H1 (cell line): ENCODE data around the gene MLPH. TPM values are rescaled to one million over a fixed set of nuclear protein-coding genes. Genes with fewer than 3 reads are reported as not detected.

Experiments
- polyA plus RNA-seq, 7 experiments: library from polyadenylated mRNA; depleted of rRNA in 3 of 7; stranded (reverse) in 5 of 7; unstranded in 2 of 7; fragments of >200 nt in 5 of 7; fragments of 200-250 nt in 2 of 7; gene quantifications; 1 replicate in 5 of 7; 2 replicates in 1 of 7; 4 replicates in 1 of 7; pipeline versions ENCODE4 v1.2.1 to v1.2.3, GENCODE V29; 2011 to 2013; ENCODE audit warnings: missing spikeins in 2 of 7, mixed read lengths in 2 of 7
- total RNA-seq: library from RNA; stranded (reverse); fragmentation: NEBNext Ultra II Directional; extraction: Animal tissue kit (Norgen Biotek cat#: 25700); gene quantifications from 2 replicates; pipeline ENCODE4 v1.2.1, GENCODE V29; 2021
- TF ChIP-seq, protein P1 (sequence below): IDR thresholded peaks from 2 replicates; pipeline ENCODE4 v1.6.1; 2012; ENCODE audit warnings: inconsistent platforms

The MLPH gene
- total and polyA plus RNA-seq, 2 of the 8 experiments (the other 6 are each of a cell fraction or from before 2014, with no cell fraction given): 12.7 to 17.0 TPM

DNA sequence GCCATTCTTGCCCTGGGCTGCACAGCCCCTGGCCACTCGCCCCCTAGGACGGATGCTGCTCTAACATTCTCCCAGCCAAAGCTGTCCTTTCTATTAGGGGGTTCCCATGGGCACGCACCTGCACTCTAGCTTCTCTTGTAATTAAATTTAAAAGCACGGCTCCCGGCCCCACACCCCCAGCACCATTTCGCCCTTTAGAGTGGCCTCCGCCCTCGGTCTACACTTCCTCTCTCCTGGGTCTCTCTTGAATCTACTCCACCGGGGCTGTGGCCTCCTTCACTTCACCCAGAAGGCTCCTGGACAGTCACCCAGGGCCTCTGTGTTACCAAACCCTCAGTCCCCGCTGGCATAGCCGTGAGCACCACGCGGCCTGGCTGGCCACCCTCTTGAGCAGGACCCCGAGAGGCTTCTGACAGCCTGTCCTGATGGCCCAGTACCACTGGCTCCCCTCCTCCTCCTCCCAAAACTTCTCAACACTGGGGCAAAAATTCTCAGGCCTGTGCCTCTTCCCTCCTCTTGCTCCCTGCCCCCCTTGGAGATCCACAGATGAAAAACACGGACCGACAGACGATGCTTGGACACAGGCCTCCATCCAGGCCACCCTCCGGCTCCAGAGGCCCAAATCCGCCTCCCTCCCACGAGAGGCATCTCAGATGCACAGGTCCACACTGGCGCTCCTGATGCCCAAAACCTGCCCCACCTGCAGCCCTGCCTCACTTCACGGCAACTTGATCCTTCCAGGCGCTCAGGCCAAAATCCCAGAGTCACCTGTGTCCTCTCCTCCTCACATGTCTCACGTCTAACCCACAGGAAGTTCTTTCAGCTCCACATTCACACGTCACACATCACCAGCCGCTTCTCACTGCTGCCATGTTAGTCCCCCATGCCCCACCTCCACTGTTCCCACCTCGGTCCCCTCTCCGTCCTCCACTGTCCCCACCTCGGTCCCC lies 110.4 kb downstream of the MLPH start (continued):
- TF ChIP-seq, protein P1, sequence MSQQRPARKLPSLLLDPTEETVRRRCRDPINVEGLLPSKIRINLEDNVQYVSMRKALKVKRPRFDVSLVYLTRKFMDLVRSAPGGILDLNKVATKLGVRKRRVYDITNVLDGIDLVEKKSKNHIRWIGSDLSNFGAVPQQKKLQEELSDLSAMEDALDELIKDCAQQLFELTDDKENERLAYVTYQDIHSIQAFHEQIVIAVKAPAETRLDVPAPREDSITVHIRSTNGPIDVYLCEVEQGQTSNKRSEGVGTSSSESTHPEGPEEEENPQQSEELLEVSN: no peak
